ENCODE measurements around the gene PBX2. TPM values are rescaled to one million over a fixed set of nuclear protein-coding genes. Genes with fewer than 3 reads are reported as not detected.

The PBX2 gene
- total RNA-seq, 1 donor from 2014 or later, result 36.5 TPM

DNA sequence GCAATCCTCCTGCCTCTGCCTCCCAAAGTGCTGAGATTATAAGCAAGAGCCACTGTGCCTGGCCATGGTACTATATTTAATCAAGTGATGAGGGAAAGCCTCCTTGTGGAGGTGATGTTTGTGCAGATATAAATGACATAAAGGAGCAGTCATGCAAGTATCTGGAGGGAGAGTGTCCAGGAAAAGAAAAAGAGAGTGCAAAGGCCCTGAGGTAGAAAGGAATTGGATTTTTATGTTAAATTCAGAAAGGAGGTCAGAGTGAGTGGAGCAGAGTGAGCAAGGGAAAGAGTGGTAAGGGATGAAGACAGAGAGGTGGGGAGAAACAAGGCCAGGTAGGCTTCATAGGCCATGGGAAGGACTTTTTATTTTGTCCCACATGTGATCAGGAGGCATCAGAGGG, 52.5 kb downstream of the PBX2 start:
- Histone ChIP-seq H3K4me1 (no peaks in the 10 kb centered on the region), H3K27me3 (ENCODE audit: low read depth) (peaks cover 7% of the 10 kb centered on the region), H3K4me3 (no peak overlapping the region), H3K27ac (replicated peaks) (no peak overlapping the region), H3K9me3 (replicated peaks) (no peaks in the 10 kb centered on the region), H3K36me3 (no peaks in the 10 kb centered on the region)
- TF ChIP-seq, protein P1, sequence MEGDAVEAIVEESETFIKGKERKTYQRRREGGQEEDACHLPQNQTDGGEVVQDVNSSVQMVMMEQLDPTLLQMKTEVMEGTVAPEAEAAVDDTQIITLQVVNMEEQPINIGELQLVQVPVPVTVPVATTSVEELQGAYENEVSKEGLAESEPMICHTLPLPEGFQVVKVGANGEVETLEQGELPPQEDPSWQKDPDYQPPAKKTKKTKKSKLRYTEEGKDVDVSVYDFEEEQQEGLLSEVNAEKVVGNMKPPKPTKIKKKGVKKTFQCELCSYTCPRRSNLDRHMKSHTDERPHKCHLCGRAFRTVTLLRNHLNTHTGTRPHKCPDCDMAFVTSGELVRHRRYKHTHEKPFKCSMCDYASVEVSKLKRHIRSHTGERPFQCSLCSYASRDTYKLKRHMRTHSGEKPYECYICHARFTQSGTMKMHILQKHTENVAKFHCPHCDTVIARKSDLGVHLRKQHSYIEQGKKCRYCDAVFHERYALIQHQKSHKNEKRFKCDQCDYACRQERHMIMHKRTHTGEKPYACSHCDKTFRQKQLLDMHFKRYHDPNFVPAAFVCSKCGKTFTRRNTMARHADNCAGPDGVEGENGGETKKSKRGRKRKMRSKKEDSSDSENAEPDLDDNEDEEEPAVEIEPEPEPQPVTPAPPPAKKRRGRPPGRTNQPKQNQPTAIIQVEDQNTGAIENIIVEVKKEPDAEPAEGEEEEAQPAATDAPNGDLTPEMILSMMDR (IDR thresholded peaks at IDR 0.05; ENCODE audit: borderline replicate concordance), result no peak
- no peak for DNase-seq
- intact Hi-C loops (cut with micrococcal nuclease), result no loop called here

Small RNAs within 50 kb of the gene (microRNA-seq; reads per million reads assigned to microRNA genes)
- gene MIR6721 (not detected), gene MIR6833 (not detected)

Other genes starting within 250 kb of the PBX2 start
- 3.7 TPM for gene CFB, start 244.1 kb downstream of the PBX2 start, total RNA-seq
- 39.3 TPM for gene NELFE, start 231.2 kb downstream of the PBX2 start, total RNA-seq
- 32.9 TPM for gene SKIC2, start 231.0 kb downstream of the PBX2 start, total RNA-seq
- 11.2 TPM for gene DXO, start 218.1 kb downstream of the PBX2 start, total RNA-seq
- 76.2 TPM for gene C4A, start 208.1 kb downstream of the PBX2 start, total RNA-seq
- 72.9 TPM for gene C4B, start 175.4 kb downstream of the PBX2 start, total RNA-seq
- gene CYP21A2, start 151.8 kb downstream of the PBX2 start, total RNA-seq, result 0.41 TPM
- 73.0 TPM for gene TNXB, start 80.9 kb downstream of the PBX2 start, total RNA-seq
- gene ATF6B, start 62.0 kb downstream of the PBX2 start, total RNA-seq, result 29.1 TPM
- gene FKBPL, start 59.9 kb downstream of the PBX2 start, total RNA-seq, result 2.7 TPM
- 1.0 TPM for gene PRRT1, start 38.3 kb downstream of the PBX2 start, total RNA-seq
- 23.4 TPM for gene PPT2, start 36.1 kb downstream of the PBX2 start, total RNA-seq
- gene EGFL8, start 25.6 kb downstream of the PBX2 start, total RNA-seq, result 9.2 TPM
- gene AGPAT1, start 14.1 kb downstream of the PBX2 start, total RNA-seq, result 43.0 TPM
- gene RNF5, start 11.8 kb downstream of the PBX2 start, total RNA-seq, result 76.0 TPM
- 1.8 TPM for gene AGER, start 5.9 kb downstream of the PBX2 start, total RNA-seq
- 5.0 TPM for gene GPSM3, start 2.4 kb upstream of the PBX2 start, total RNA-seq
- 23.0 TPM for gene NOTCH4, start 33.9 kb upstream of the PBX2 start, total RNA-seq
- not detected for gene TSBP1, start 181.7 kb upstream of the PBX2 start, total RNA-seq
- gene BTNL2, start 217.0 kb upstream of the PBX2 start, total RNA-seq, result not detected
- 87.3 TPM for gene HLA-DRA, start 249.7 kb upstream of the PBX2 start, total RNA-seq